HG03565 (cell line): ENCODE results near the gene LAMA1.

ENCODE experiments used
- ATAC-seq: cut with Tn5 transposase; IDR thresholded peaks from one replicate; pipeline ENCODE4 v1.9.1; 2021; ENCODE audit warnings: mild to moderate bottlenecking, moderate library complexity; ENCODE audit not compliant: unreplicated experiment

Gene LAMA1

DNA sequence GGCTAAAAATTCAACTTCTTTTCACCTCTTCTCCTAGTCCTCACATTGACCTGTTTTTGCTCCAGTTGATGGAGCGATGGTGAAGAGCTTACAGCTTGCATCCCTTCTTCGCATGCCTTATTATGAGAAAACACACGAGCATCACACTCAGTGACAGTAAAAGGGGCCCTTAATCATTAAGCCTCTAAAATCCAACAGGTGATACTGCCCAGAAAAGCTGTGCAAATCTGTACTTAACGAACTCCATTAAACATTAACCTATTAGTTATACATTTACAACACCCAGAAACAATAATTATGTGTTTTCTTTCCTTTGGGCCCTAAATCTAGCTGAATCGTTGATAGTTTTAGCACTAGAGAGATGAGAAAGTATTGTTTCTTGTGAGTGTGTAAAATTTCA, 54.8 kb downstream of the LAMA1 start:
- no peak for ATAC-seq

- ATAC-seq = no peak
These were observed 55.4 kb downstream of the LAMA1 start for GRCh38 chr18:7062236-7062635.

- ATAC-seq = no peak
These were observed 58.3 kb downstream of the LAMA1 start for GRCh38 chr18:7059276-7059675.

- ATAC-seq = no peak
These were observed 61.6 kb downstream of the LAMA1 start for GRCh38 chr18:7056026-7056425.

- ATAC-seq = no peak
These were observed 67.6 kb downstream of the LAMA1 start for GRCh38 chr18:7049951-7050350.

- no peak for ATAC-seq
These were observed 69.5 kb downstream of the LAMA1 start for GRCh38 chr18:7048081-7048480.

- ATAC-seq = no peak
These were observed 70.3 kb downstream of the LAMA1 start for GRCh38 chr18:7047336-7047735.

GRCh38 chr18:7038330-7038851, 79.2 kb downstream of the LAMA1 start:
- no peak for ATAC-seq

DNA sequence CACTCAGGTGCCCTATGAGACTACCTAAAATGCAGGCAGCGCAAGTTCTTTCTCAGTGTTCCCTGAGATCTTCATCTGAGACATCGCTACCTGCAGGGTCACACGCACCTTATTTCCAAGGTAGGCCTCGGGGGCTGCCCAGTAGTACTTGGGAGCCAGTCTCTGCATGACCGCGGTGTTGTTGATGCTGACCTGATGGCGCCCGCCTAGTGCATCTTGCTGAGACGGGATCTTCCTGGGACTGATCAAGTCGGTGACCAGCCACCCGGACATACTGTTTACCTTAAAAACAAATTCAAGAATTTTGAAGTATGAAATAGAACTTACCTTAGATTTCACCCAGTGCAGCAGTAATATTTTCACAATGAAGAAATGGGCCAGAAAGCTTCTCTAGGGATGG, 80.1 kb downstream of the LAMA1 start:
- no peak for ATAC-seq

DNA sequence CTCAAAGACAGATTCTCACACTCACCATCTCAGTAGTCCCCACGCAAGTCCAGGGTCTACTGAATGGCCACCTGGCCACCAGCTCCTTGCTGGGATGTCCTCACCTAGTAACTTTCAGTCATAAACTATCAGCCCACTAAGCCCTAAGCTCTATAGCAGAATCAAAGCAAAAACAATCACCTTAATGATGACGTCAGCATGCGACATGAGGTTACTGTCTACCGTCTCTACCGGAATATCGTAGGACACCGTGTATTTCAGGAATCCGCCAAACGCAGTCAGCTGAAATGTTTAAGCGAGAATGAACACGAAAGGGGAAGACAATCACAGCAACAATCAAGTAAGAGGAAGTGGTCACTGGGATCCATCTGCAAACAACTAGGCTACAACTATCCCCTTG, 81.8 kb downstream of the LAMA1 start:
- ATAC-seq = no peak

GRCh38 chr18:7034924-7035323, 82.7 kb downstream of the LAMA1 start:
- no peak for ATAC-seq

DNA sequence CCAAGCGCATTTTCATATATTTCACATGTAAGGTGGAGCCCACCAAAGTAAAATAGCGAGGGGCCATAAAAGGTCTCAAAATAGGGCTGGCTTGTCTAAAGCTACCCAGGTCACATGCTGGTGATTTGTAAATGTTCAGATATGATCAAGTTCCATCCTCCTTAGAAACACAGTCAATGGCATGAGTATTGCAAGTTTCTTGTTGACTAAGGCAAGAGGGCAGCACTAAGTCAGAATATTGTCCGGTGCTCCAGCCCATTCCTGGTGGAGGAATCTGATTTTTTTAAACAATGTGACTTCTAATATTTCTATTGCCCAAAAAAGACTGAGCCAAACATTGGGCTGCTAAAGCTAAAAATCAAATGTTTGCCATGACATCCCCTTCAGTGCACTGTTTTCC, 85.1 kb downstream of the LAMA1 start:
- no peak for ATAC-seq

DNA sequence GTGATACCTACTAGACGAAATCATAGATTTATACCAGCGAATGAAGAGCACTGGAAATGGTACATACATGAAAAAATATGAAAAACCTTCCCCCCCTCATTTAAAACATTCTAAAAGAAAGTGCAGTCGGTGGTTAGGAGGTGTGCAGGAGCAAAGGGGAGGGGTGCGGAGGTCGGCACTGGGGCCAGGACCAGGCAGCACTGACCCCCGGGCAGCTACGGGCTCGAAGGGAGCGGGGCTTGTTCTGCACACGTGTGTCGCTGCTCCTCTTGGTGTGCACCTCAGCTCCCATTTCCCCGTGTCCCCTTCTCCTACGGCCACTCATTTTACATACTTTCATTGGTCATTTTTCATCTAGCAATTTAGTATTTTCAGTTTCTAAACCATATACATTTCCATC, 89.0 kb downstream of the LAMA1 start:
- ATAC-seq = no peak

DNA sequence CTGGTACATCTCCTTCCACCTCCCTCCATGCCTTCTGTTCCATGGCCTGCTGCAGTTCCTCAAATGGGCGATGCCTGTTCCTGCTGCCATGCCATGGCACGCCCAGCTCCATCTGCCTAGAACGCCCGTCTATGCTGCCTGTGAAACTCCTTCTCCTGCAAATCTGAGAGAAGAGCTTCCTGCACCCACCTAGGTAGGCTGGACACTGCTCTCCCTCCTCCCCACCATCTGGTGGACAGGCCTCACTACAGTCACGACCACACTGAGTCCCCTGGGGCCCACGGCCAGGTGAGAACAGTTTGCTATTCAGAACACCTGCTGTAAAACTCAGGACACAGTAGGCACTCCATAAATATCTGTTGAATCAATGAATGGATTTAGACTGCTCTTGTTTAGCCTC, 92.4 kb downstream of the LAMA1 start:
- no peak for ATAC-seq

DNA sequence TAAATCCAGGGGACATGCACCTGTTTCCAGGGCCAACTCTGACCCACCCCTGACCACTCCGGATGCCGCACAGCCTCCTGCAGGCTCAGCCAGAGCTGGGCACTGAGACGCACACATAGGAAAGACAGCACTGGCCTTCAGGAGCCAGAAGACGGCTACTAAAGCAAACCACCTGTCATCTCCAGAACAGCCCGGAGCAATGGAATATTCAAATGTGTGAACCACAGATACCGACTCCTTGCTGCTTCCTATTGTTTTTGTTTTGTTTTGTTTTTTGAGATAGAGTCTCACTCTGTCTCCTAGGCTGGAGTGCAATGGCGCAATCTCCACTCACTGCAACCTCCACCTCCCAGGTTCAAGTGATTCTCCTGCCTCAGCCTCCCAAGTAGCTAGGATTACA, 94.0 kb downstream of the LAMA1 start:
- no peak for ATAC-seq

- ATAC-seq = no peak
These were observed 94.5 kb downstream of the LAMA1 start for GRCh38 chr18:7023063-7023580.

- ATAC-seq = no peak
These were observed 95.4 kb downstream of the LAMA1 start for GRCh38 chr18:7021994-7022840.

DNA sequence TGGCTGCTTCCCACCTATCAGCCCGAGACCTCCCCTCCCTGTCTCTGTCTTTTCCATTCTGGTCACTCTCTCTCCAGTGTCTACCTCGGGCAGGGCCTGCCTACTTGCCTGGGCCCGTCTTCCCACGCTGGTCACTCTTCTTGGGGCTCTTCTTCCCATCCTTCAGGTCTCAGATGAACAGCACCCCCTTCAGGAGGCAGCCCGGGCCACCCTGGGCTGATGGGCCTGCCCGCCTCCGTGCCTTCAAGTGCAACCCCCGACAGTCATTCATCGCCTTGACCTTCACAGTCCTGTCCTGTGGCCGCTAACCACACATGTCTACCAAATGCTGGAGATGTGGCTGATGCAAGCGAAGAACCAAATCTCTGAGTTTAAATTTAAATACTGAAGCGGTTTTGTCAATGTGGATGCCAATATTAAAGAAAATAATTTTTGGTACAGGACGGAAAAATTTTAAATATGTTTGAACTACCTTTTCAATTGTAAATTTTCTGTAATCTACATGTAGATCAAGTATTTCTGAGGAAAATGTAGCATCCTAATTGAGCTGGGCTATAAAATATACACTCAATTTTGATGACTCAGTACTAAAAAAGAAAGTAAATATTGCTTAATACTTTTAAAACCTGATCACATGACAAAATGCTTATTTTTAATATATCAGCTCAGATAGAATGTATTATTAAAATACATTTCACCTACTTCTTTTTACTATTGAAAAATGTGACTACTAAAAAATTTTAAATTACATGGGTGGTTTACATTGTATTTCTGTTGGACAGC, 96.4 kb downstream of the LAMA1 start:
- ATAC-seq = no peak

- no peak for ATAC-seq
These were observed 100.6 kb downstream of the LAMA1 start for GRCh38 chr18:7017013-7017412.

DNA sequence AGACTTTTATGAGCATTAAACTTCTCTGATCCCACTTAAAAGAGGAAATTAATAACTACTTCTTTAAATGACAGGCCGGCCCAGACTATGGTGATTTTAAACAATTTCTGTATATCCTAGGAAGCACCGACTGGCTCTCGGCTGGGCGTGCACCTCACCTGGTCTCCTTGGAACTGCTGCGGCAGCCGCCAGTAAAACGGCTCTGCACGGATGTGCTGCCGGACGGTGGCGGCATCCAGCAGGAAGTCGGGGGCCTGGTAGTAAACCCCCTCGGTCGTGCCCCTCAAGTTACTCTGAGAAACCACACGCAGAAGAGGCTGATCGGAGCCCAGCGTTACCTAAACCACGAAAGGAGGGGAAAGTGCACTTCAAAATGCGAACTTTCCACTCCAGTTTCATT, 106.5 kb downstream of the LAMA1 start:
- no peak for ATAC-seq

- no peak for ATAC-seq
These were observed 113.6 kb downstream of the LAMA1 start for GRCh38 chr18:7004009-7004408.

GRCh38 chr18:7002107-7002506, 115.5 kb downstream of the LAMA1 start:
- no peak for ATAC-seq
